ENCODE data around the gene PSME3.
"Not testable (repeated sequence)": the region's sequence is repeated elsewhere in the genome, so short reads cannot be mapped to it uniquely, and the experiment has no call there.

PSME3 gene

DNA sequence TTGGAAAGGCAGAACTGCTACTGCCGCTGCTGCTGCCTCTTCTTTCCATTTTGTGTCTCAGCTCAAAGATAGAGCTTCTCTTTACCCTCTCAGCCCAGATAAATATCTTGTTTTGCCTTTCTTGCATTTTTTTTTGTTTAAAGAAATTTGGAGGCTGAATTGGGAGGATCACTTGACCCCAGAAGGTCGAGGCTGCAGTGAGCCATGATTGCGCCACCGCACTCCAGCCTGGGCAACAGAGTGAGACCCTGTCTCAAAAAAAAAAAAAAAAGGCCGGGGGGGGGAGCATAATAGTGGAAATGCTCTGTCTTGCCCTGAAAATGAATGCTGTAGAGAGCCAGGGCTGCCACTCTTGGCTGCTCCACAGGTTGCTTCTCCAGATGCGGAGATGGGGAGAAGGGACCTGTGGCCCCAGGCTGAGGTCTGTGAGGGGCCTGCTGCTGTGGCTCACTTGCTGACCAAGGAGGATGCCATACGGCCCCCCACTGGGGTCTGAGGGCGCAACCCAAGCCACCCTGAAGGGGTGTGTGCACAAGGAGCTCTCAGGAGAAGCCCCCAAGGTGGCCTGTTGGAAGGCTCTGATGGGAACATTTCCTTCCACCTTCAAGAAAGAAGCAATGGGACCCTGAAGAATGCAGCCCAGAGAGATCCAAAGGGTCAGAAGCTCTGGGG, 45.9 kb downstream of the PSME3 start:
- no peak for DNase-seq

DNA sequence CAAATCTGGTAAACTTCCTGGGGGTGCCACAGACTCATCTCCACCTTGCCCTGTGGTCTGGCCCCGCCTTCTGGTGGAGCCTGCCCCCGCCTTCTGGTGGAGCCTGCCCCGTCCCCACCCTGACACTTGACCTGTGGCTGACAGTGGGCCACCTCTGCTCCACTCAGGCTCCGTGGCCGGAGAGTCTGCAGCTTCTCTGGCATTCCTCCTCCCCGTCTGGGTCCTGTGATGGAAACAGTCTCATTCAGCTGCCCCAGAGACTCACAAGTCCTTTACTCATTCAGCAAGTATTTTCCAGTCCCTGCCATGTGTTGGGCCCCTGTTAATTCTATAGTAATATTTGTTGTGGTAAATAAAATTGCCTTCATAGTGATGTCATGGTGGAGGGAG, 46.4 kb downstream of the PSME3 start:
- DNase-seq: no peak

DNA sequence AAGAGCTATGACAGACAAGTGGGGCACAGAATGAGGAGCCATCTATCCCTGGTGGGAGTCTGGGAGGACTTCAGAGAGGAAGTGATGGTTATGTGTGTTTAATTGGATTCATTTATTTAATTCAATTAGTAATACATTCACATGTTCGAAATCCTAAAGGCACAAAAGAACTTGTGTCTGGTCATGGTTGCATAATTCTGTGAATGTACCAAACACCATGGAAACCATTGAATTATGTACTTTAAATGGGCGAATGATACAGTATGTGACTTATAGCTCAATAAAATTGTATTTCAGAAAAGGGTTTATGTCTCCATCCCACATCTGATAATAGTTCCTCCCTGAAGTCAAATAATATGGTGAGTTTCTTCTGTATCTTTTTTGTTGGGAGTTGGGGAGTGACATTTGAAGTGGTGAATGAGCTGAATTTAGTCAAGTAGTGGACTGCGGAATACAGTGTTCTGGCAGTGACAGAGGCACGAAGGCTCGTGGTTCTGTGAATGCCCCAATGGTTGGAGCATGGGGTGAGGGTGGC, 47.6 kb downstream of the PSME3 start:
- no peak for DNase-seq

DNA sequence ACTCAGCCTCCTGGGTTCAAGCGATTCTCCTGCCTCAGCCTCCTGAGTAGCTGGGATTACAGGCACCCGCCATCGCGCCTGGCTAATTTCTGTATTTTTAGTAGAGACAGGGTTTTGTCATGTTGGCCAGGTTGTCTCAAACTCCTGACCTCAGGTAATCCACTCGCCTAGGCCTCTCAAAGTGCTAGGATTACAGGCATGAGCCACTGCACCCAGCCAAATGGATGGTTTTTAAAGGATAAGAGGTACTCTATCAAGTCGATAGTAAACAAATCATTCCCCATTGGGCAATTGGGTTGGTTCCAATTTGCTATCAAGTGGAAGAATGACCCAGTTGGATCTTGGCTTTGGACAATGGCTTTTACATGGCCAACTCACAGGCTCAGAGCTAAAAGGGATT, 48.5 kb downstream of the PSME3 start:
- not testable (repeated sequence) for DNase-seq

DNA sequence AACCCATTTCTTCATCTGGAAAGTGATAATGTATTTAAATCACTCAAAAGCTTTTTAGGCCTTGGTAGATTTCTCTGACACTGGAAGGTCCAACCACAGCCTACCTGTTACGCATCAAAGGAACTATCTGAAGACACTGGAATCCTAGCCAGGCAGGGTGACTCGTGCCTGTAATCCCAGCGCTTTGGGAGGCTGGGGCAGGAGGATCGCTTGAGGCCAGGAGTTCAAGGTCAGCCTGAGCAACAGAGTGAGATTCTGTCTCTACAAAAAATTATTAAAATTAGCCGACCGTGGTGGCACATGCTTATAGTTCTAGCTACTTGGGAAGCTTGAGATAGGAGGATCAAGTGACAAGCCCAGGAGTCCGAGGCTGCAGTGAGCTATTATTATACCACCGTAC, 49.0 kb downstream of the PSME3 start:
- no peak for DNase-seq

DNA sequence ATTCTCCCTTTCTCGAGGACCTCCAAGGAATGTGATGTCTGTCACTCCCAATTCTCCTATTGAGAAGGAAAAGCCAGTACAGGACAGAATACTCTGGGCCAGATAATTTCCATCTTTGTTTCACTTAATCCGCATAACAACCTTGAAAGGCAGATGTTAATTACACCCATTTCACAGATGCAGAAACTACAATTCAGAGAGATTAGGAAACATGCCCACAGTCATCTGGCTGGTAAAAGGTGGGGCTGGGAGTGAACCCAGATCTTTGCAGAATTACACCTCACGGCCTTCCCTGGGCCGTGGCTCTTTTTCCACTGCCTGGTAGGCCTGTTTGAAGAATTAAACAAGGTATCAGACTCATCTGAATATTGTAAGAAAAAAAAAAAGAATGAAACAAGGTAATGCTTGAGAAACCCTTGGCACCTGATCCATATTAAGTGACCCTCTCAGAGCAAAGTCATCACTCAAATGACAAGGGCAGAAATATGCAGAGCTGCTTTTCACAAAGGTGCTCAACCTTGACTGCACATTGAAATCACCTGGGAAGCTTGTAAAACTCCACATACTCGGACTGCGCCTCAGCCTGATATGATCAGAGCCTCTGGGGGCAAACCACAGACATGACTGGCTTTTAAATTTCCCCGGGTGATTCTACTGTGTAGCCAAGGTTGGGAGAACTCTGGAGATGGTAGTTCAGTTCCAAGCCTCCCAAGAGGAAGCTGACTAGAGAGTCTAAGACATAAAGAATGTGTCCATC, 50.8 kb downstream of the PSME3 start:
- no peak for DNase-seq

DNA sequence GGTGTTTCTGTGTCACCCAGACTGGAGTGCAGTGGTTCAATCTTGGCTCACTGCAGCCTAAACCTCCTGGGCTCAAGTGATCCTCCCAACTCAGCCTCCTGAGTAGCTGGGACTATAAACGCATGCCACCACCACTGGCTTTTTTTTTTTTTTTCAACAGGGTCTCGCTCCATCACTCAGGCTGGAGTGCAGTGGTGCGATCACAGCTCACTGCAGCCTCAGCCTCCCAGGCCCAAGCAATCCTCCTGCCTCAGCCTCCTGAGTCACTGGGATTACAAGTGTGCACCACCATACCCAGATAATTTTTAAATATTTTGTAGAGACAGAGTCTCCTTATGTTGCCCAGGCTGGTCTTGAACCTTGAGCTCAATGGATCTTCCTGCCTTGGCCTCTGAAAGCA, 52.6 kb downstream of the PSME3 start:
- DNase-seq: not testable (repeated sequence)

DNA sequence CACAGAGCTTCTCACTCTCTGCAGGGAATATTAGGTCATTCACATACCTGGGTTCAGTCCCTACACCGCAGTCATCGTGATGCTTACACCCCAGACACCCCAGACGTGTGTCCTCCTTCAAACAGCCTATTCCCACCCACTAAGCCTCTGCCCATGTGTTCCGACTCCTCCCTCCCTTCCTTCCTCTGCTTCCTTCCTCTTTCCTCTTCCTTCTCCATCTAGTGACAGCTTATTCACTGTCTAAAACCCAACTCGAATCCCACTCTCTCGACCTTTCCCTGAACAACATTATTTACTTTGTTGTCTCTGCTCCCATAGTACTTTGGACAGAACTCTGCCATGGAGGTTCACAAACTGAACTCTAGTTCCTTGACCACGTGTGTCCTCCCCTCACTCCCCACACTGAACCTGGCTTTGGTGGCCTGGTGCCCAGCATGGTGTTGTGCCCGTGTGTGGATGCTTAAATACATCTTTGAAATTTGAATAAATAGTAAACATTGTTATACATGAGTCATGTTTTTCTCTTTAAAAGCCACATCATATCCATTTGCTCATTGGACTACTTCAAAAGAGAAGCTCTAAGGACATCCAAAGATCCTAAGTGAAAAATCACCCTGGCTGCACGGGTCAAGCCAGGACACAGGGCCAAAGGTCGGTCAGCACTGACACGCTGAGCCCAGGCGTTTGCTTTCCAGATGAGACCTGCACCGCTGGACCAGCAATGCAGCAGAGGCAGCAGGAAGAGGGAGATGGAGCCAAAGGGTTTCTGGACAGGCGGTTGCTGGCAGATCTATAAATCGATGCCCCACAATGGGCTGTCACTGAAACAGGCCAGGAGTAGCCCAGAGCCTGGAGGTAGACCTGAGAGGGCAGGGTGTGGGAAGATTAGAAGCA, 53.3 kb downstream of the PSME3 start:
- no peak for DNase-seq

DNA sequence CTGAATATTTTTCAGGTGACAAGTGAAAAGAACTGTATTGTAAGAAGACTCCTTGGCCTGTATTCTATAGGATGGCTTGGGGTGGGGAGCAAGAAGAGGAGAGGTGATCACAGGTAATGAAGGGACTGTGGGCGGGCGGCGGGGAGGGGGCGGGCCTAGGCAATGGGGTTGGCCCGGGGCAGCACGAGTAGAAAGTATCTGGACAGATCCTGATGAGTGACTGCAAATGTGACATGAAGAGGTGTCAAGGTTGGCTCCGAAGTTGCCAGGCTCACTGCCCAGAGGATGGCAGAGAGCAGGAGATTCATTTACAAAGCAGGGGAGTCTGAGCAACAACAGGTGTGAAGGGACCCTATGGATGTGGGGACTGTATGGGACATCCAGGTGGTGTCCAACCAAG, 56.6 kb downstream of the PSME3 start:
- no peak for DNase-seq

DNA sequence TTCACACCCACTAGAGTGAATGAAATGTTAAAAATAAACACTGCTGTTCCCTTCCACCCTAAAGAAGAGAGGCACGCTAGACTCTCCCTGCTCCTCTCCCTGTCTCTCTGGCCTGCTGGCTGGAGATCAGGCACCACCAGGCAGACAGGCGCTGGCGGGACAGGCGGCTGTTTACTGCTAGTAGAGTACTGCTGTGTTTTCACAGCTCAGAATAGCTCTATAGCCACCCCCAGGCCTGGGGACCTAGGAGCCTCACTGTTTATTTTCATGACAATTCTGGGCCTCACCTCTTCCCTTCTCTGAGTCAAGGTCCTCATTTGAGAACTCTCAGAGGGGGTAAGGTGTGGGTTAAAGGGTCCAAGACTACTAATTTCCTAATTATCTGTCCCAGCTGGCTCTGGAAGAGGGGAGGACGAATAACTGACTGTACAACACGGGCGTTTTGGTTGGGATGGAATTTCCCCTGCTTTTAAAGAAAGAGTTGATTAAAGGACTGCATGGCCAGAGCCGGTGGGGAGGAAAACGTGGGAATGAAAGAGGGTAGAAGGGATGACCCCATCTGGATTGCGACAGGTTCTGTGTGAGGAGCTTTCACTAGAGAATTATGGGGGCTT, 58.4 kb downstream of the PSME3 start:
- no peak for DNase-seq

DNA sequence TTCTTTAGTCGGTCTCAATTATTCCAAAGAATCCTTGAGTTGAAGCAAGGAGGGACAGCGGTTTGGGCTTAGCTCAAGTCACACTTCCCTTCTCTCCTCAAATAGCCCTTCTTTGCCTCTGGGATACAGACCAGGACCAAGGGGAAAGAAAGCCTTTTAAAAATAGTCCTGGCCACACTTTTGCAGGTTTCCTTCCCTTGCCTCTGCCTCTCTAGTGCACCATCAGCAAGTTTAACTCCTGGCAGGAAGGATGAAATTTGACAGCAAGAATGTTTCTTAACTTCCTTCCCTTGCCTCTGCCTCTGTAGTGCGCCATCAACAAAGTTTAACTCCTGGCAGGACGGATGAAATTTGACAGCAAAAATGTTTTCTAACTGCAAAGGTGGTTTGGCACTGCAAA, 60.2 kb downstream of the PSME3 start:
- no peak for DNase-seq
